GM18909 (cell line): ENCODE results near the gene NXPE1.

ENCODE experiments used
- ATAC-seq: cut with Tn5 transposase; IDR thresholded peaks from one replicate; pipeline ENCODE4 v1.9.1; 2021; ENCODE audit warnings: mild to moderate bottlenecking; ENCODE audit not compliant: unreplicated experiment, poor library complexity

The NXPE1 gene

GRCh38 chr11:114564831-114565230 lies 5.2 kb upstream of the NXPE1 start:
- no peak for ATAC-seq

- no peak for ATAC-seq
These were observed 3.4 kb upstream of the NXPE1 start for GRCh38 chr11:114563077-114563476.

- no peak for ATAC-seq
These were observed 2.7 kb upstream of the NXPE1 start for GRCh38 chr11:114562166-114562916.

- ATAC-seq = no peak
These were observed 3.5 kb downstream of the NXPE1 start for GRCh38 chr11:114556135-114556534.

GRCh38 chr11:114553642-114554041 lies 6.0 kb downstream of the NXPE1 start:
- no peak for ATAC-seq

- ATAC-seq = no peak
These were observed 8.6 kb downstream of the NXPE1 start for GRCh38 chr11:114551060-114551459.

- ATAC-seq = no peak
These were observed 34.0 kb downstream of the NXPE1 start for GRCh38 chr11:114525682-114526081.

GRCh38 chr11:114524122-114524521 lies 35.6 kb downstream of the NXPE1 start:
- no peak for ATAC-seq

- no peak for ATAC-seq
These were observed 36.9 kb downstream of the NXPE1 start for GRCh38 chr11:114522818-114523217.

GRCh38 chr11:114511538-114511937 lies 48.1 kb downstream of the NXPE1 start:
- no peak for ATAC-seq

- ATAC-seq = no peak
These were observed 48.6 kb downstream of the NXPE1 start for GRCh38 chr11:114511079-114511478.

- no peak for ATAC-seq
These were observed 57.8 kb downstream of the NXPE1 start for GRCh38 chr11:114501901-114502300.

GRCh38 chr11:114499756-114500155 lies 59.9 kb downstream of the NXPE1 start:
- ATAC-seq = no peak

GRCh38 chr11:114496915-114497314 lies 62.8 kb downstream of the NXPE1 start:
- ATAC-seq = no peak

GRCh38 chr11:114483929-114484328 lies 75.8 kb downstream of the NXPE1 start:
- ATAC-seq = no peak

GRCh38 chr11:114482114-114482513 lies 77.6 kb downstream of the NXPE1 start:
- ATAC-seq = no peak

- no peak for ATAC-seq
These were observed 80.3 kb downstream of the NXPE1 start for GRCh38 chr11:114479331-114479730.

- no peak for ATAC-seq
These were observed 80.9 kb downstream of the NXPE1 start for GRCh38 chr11:114478768-114479167.

GRCh38 chr11:114478001-114478410 lies 81.7 kb downstream of the NXPE1 start:
- ATAC-seq = no peak

GRCh38 chr11:114472661-114473060 lies 87.0 kb downstream of the NXPE1 start:
- ATAC-seq = no peak
